Endothelial cell of umbilical vein (primary cell): ENCODE data around the gene CDK4. TPM values are rescaled to one million over a fixed set of nuclear protein-coding genes. Genes with fewer than 3 reads are reported as not detected.

Source experiments
- BruUV-seq: library from RNA; stranded (reverse); fragments of 400-500 nt; replicated peaks from 2 replicates; lab custom pipeline; 2021; lab: Mats Ljungman, UMichigan
- CTCF ChIA-PET: fragments of 300-600, 350-600 bp; sonication (Branson Sonifier 250); formaldehyde crosslinking; loops from one replicate; lab custom pipeline; 2021; ENCODE audit warnings: antibody characterized with exemption, inconsistent platforms; lab: Charles Lee
- POLR2A ChIA-PET: fragments of 300-600, 350-600 bp; sonication (Branson Sonifier 250); formaldehyde crosslinking; loops from one replicate; lab custom pipeline; 2021; ENCODE audit warnings: antibody characterized with exemption, inconsistent platforms; lab: Charles Lee
- DNase-seq: peaks from one replicate; pipeline ENCODE4 v3.0.0-alpha.2; 2011; ENCODE audit warnings: low read depth, low spot score
- FAIRE-seq: peaks from 2 replicates; lab custom pipeline; 2011; peaks lifted over from hg19 to GRCh38; lab: Jason Lieb, UNC
- H2AFZ ChIP-seq: 2 replicates; pipeline ENCODE4 v1.6.0; 2012; ENCODE audit warnings: low read depth, low read length, control low read depth, inconsistent platforms
- H3K27ac ChIP-seq: 2 replicates; pipeline ENCODE4 v1.5.1; 2011; ENCODE audit warnings: low read depth, mild to moderate bottlenecking, control low read depth, low read length, moderate library complexity; ENCODE audit not compliant: insufficient read depth
- H3K27me3 ChIP-seq, 2 experiments: 2 replicates each; pipeline versions ENCODE4 v1.6.0 to v1.6.1; 2011; ENCODE audit warnings: low read length in 2 of 2, mixed read lengths in 1 of 2; ENCODE audit not compliant: control insufficient read depth in 2 of 2, insufficient read depth in 2 of 2
- H3K36me3 ChIP-seq, 2 experiments: 2 replicates in 1 of 2; 3 replicates in 1 of 2; pipeline ENCODE4 v1.5.1; 2011; ENCODE audit warnings: low read length in 2 of 2, mild to moderate bottlenecking in 1 of 2, moderate library complexity in 1 of 2; ENCODE audit not compliant: control insufficient read depth in 2 of 2, insufficient read depth in 2 of 2; ENCODE audit errors: extremely low read depth in 1 of 2
- H3K4me1 ChIP-seq: 3 replicates; pipeline ENCODE4 v1.5.1; 2011; ENCODE audit warnings: mild to moderate bottlenecking, low read length; ENCODE audit not compliant: control insufficient read depth, insufficient read depth; ENCODE audit errors: extremely low read depth
- H3K4me2 ChIP-seq: 2 replicates; pipeline ENCODE4 v1.6.1; 2011; ENCODE audit warnings: low read length, control low read depth, mixed read lengths; ENCODE audit not compliant: insufficient read depth
- H3K4me3 ChIP-seq, 3 experiments: fragments of 200-600 bp in 1 of 3; sonication (generic), shearing (Covaris generic) in 1 of 3; replicated peaks in 1 of 3; 2 replicates each; pipeline ENCODE4 v1.5.1; 2011 to 2016; ENCODE audit warnings: control low read depth in 3 of 3, low read length in 3 of 3, mild to moderate bottlenecking in 2 of 3, inconsistent platforms in 1 of 3, low read depth in 1 of 3, moderate library complexity in 1 of 3; ENCODE audit not compliant: insufficient read depth in 1 of 3
- H3K79me2 ChIP-seq: 2 replicates; pipeline ENCODE4 v1.6.0; 2012; ENCODE audit warnings: low read length, inconsistent platforms; ENCODE audit not compliant: control insufficient read depth, insufficient read depth
- H3K9ac ChIP-seq: replicated peaks from 2 replicates; pipeline ENCODE3; 2011; ENCODE audit warnings: low read length, control low read depth; ENCODE audit not compliant: insufficient read depth; ENCODE audit errors: extremely low read depth
- H3K9me1 ChIP-seq: replicated peaks from 3 replicates; pipeline ENCODE4 v1.6.0; 2011; ENCODE audit warnings: mild to moderate bottlenecking, low read length; ENCODE audit not compliant: control insufficient read depth, insufficient read depth; ENCODE audit errors: extremely low read depth
- H3K9me3 ChIP-seq: replicated peaks from 2 replicates; pipeline ENCODE4 v1.5.1; 2012; ENCODE audit warnings: low read length, inconsistent platforms; ENCODE audit not compliant: control insufficient read depth, insufficient read depth
- H4K20me1 ChIP-seq: replicated peaks from 2 replicates; pipeline ENCODE3; 2011; ENCODE audit warnings: mild to moderate bottlenecking, low read length; ENCODE audit not compliant: control insufficient read depth, insufficient read depth; ENCODE audit errors: extremely low read depth
- CTCF ChIP-seq, 2 donors: IDR thresholded peaks; 1 replicate in 1 of 2; 2 replicates in 1 of 2; pipeline ENCODE4 v1.5.1; 2011; ENCODE audit warnings: low read length in 2 of 2, mild to moderate bottlenecking in 2 of 2, moderate library complexity in 2 of 2, control low read depth in 1 of 2, inconsistent platforms in 1 of 2, low read depth in 1 of 2; ENCODE audit not compliant: insufficient read depth in 1 of 2; ENCODE audit errors: extremely low read depth in 1 of 2
- EZH2 ChIP-seq: IDR thresholded peaks from 2 replicates; pipeline ENCODE4 v1.6.1; 2012; ENCODE audit warnings: borderline replicate concordance, low read depth, mild to moderate bottlenecking, moderate library complexity, low read length, inconsistent platforms; ENCODE audit not compliant: severe bottlenecking
- FOS ChIP-seq: IDR thresholded peaks from 2 replicates; pipeline ENCODE4 v1.6.1; 2011; ENCODE audit warnings: mild to moderate bottlenecking, low read length, moderate library complexity, borderline replicate concordance; ENCODE audit not compliant: insufficient read depth
- GATA2 ChIP-seq: IDR thresholded peaks from 2 replicates; pipeline ENCODE4 v1.7.0; 2011; ENCODE audit warnings: low read depth, mild to moderate bottlenecking, moderate library complexity, mixed read lengths, low read length; ENCODE audit not compliant: insufficient read length, insufficient read depth
- JUN ChIP-seq: IDR thresholded peaks from 2 replicates; pipeline ENCODE4 v1.6.1; 2011; ENCODE audit warnings: borderline replicate concordance, low read depth; ENCODE audit not compliant: insufficient read length, insufficient read depth
- MAX ChIP-seq: IDR thresholded peaks from 2 replicates; pipeline ENCODE4 v1.6.1; 2011; ENCODE audit not compliant: insufficient read depth, insufficient read length
- MYC ChIP-seq: IDR thresholded peaks from one replicate; pipeline ENCODE4 v1.6.1; 2011; ENCODE audit warnings: mild to moderate bottlenecking, low read depth, low read length
- POLR2A ChIP-seq: IDR thresholded peaks from 2 replicates; pipeline ENCODE4 v1.6.1; 2012; ENCODE audit warnings: low read depth, mild to moderate bottlenecking, control low read depth, low read length
- POLR2AphosphoS5 ChIP-seq: IDR thresholded peaks from 2 replicates; pipeline ENCODE4 v1.6.1; 2012; ENCODE audit warnings: low read depth, mild to moderate bottlenecking, control low read depth, low read length, moderate library complexity; ENCODE audit not compliant: insufficient read depth
- dilution Hi-C: fragments of 300-500 bp; cut with MboI; formaldehyde crosslinking; loops from one replicate; pipeline ENCODE4 v1.15.0; 2019; ENCODE audit warnings: low sequenced_read_pairs; ENCODE audit not compliant: extremely low pct_ligation_motif_present
- intact Hi-C: fragments of 100-400 bp; cut with micrococcal nuclease; formaldehyde crosslinking; loops from one replicate; pipeline ENCODE4 v1.10.0; 2022
- polyA plus RNA-seq, 4 experiments: library from polyadenylated mRNA; depleted of rRNA in 3 of 4; stranded (reverse) in 3 of 4; unstranded in 1 of 4; fragments of >200 nt; gene quantifications; 2 replicates each; pipeline versions ENCODE4 v1.2.1 to v1.2.3, GENCODE V29; 2011 to 2012; ENCODE audit warnings: missing spikeins in 1 of 4
- total RNA-seq: library from RNA; stranded (reverse); gene quantifications from 2 replicates; pipeline ENCODE4 v1.2.3, GENCODE V29; 2021

Gene CDK4
- total and polyA plus RNA-seq, 2 donors (not counting 3 experiments of a cell fraction or from before 2014, with no cell fraction given) = 171 to 332 TPM

GRCh38 chr12:57781244-57781643, 29.1 kb upstream of the CDK4 start:
- no peaks in the 10 kb centered on the region for H3K27me3 ChIP-seq
- POLR2A ChIA-PET = no interaction called here

More at GRCh38 chr12:57781244-57781643, 29.1 kb upstream of the CDK4 start:
- Histone ChIP-seq H3K9me1 (no peaks in the 10 kb centered on the region), H3K27ac (no peak overlapping the region), H3K9ac (no peak overlapping the region), H3K9me3 (no peaks in the 10 kb centered on the region), H3K36me3 (peaks cover 2 to 7% of the 10 kb centered on the region in 2 experiments), H3K4me2 (no peak overlapping the region), H3K4me1 (peaks cover 7% of the 10 kb centered on the region), H3K79me2 (peaks cover 14% of the 10 kb centered on the region), H4K20me1 (no peaks in the 10 kb centered on the region), H3K4me3 (no peak overlapping the region), H2AFZ (no peak overlapping the region)
- BruUV-seq = no TSS peak
- dilution Hi-C loops = no loop called here
- no peak for DNase-seq
- FAIRE-seq = no peak
- TF ChIP-seq POLR2AphosphoS5 = no peak
- TF ChIP-seq JUN = no peak
- no peak for TF ChIP-seq GATA2
- no peak for TF ChIP-seq CTCF (IDR thresholded peaks at IDR 0.05; ENCODE audit: extremely low read depth in 1 of 2, insufficient read depth in 1 of 2, low read depth in 1 of 2, low read length in 2 of 2)
- no peak for TF ChIP-seq MAX
- no peak for TF ChIP-seq EZH2
- no peak for TF ChIP-seq MYC
- TF ChIP-seq POLR2A = no peak
- TF ChIP-seq FOS = no peak
- CTCF ChIA-PET = interaction anchor here (0.9 to 3.2 kb wide), 6 partner anchors 9 to 115 kb away, joined by 3 to 15 read pairs (median 10); partner anchors contain the start of genes EEF1AKMT3 and METTL1
- intact Hi-C loops = no loop called here
